Astrocyte of the hippocampus (primary cell): Measurements from ENCODE around the gene C20orf173.
A peak's percentile ranks its signal among the peaks of the same experiment; 100 is the strongest.

Source experiments
- DNase-seq: peaks from one replicate; pipeline ENCODE4 v3.0.0; 2011; ENCODE audit warnings: low read depth, low spot score

C20orf173 gene

GRCh38 chr20:35506872-35507638, 22.4 kb downstream of the C20orf173 start:
- DNase-seq: peak; percentile 59

GRCh38 chr20:35506179-35506578, 23.3 kb downstream of the C20orf173 start:
- DNase-seq: no peak

- DNase-seq: no peak
Measured at GRCh38 chr20:35504751-35505150, 24.7 kb downstream of the C20orf173 start.

GRCh38 chr20:35503841-35504561, 25.5 kb downstream of the C20orf173 start:
- peak; percentile 32 for DNase-seq

- no peak for DNase-seq
Measured at GRCh38 chr20:35503281-35503680, 26.2 kb downstream of the C20orf173 start.

- no peak for DNase-seq
Measured at GRCh38 chr20:35502352-35502751, 27.1 kb downstream of the C20orf173 start.

GRCh38 chr20:35499271-35499670, 30.2 kb downstream of the C20orf173 start:
- DNase-seq: no peak

- no peak for DNase-seq
Measured at GRCh38 chr20:35497780-35498189, 31.7 kb downstream of the C20orf173 start.

GRCh38 chr20:35497320-35497719, 32.1 kb downstream of the C20orf173 start:
- no peak for DNase-seq

GRCh38 chr20:35496481-35496880, 33.0 kb downstream of the C20orf173 start:
- no peak for DNase-seq

- DNase-seq: no peak
Measured at GRCh38 chr20:35492352-35492751, 37.1 kb downstream of the C20orf173 start.

- DNase-seq: no peak
Measured at GRCh38 chr20:35491823-35492222, 37.6 kb downstream of the C20orf173 start.

GRCh38 chr20:35490736-35491181, 38.7 kb downstream of the C20orf173 start:
- DNase-seq: no peak

- no peak for DNase-seq
Measured at GRCh38 chr20:35489717-35490116, 39.7 kb downstream of the C20orf173 start.

GRCh38 chr20:35487479-35487878, 42.0 kb downstream of the C20orf173 start:
- no peak for DNase-seq

GRCh38 chr20:35479798-35480197, 49.7 kb downstream of the C20orf173 start:
- no peak for DNase-seq

- DNase-seq: peak; percentile 9
Measured at GRCh38 chr20:35478804-35479472, 50.5 kb downstream of the C20orf173 start.
